Measurements from ENCODE around the gene URI1.

URI1 gene

GRCh38 chr19:30060531-30061222 is 118.6 kb downstream of the URI1 start:
- no peak for DNase-seq

- DNase-seq = peak in 1 of 2 experiments; percentile 7
These were observed 119.4 kb downstream of the URI1 start for GRCh38 chr19:30061223-30062064.

DNA sequence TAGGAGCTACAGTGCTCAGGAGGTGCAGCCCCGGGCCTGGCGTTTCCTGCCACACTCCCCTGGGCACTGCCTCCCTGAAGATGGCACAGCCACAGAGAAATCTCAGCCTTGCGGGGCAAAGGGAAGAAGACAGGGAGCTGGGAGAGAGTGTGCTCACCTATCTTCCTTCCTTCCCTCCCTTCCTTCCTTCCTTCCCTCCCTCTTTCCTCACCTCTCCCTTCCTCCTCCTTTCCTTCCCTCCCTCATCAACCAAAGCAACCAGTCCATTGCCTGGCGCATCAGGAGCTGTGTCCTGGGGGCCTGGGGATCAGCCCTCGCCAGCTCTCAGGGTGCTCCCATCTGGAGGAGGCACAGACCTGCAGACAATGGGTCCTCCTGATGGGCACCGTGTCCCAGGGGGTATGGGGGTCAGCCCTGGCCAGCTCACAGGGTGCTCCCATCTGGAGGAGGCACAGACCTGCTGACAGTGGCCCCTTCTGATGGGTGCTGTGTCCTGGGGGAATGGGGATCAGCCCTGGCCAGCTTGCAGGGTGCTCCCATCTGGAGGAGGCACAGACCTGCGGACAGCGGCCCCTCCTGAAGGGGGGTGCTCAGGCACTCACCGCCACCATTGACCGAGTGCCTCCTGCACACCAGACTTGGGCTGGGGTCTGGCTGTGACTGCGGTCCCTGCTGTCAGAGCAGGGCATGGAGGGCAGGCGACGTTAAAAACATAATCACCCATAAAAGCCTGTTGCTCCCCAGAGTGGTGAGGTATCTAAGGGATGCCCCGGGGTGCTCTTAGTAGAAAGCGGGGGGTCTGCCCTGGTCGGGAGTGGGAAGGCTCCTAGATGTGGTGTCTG is 120.2 kb downstream of the URI1 start:
- DNase-seq = peak in 1 of 2 experiments; percentile 11

- peak in 1 of 2 experiments; percentile 6 for DNase-seq
These were observed 121.0 kb downstream of the URI1 start for GRCh38 chr19:30062907-30063649.

DNA sequence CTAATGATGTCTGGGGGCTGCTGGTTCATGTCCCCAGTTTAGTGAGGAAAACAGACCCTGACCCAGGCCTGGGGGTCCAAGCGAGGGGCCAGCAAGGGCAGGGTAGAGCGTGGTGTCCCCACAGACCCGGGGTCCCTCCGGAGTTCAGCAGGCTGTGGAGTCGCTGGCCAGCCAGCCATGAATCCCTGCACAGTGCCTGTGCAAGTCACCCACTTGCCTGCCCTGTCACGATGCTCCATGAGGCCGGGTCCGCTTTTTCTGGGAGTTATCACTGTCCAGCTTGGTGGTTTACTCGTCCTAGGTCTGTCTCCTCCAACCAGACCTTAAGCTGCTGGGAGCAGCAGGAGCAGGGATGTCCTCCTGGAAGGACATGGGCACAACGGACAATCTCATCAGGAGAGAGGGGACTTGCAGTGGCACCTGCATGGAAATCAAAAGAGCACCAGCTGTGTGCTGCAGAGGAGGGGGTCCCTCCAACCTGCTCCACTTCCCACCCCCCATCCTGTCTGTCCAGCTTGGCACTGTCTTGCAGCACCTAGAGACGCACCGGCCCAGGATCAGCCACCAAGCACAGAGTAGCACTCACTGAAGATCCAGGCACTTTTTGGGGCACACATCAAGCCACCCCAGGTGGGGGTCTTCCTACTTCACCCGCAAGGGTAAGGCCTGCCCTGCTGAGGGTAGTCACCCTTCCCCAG is 121.8 kb downstream of the URI1 start:
- DNase-seq = no peak

GRCh38 chr19:30064348-30064699 is 122.3 kb downstream of the URI1 start:
- DNase-seq = no peak

GRCh38 chr19:30064771-30065494 is 122.9 kb downstream of the URI1 start:
- no peak for DNase-seq

DNA sequence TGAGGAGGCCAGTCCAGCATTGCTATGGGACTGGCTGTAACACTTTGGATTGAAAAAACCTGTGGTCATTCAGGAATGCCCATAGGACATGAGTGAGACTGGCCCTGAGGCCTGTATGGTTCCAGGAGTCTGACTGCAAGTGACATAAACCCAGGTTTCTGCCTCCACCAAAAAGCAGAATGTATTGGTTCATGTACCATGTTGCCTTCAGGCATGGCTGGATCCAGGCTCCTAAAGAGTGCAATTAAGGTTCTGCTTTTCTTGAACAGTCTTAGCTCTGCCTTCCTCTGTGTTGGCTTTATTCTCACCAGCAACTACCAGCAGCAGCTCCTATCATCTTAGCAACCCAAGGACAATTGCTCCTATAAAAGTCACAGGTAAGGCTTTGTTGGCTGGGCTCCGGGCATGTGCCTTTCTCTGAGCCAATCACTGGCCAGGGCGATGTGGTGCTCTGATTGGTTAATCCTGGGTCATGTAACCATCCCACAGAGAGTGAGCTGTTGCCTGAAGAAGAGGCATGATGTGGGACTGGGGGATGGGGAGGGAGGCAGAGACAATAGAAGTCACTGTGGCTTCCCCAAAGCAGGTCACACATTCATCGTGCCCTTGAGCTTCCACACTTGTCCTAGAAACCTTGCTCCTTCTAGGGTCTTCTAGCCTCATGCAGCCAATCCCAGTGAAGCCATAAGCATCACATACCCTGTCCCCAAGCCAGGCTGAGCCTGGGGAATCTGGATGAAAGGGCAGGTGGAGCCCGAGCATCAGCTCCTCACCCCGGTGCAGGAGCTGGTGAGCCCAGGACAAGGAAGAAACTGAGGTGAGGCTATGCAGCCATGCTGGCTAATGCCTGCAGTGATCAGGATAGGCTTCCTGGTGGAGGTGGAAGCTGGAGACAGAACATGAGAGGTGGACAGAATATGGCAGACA is 123.9 kb downstream of the URI1 start:
- no peak for DNase-seq

Data from activated T-cell treated with anti-CD3 and anti-CD28 coated beads, Interleukin-2, amount 50 U/mL, for 48 hours (primary cell).